Measurements from ENCODE around the gene SNCA.

DNA sequence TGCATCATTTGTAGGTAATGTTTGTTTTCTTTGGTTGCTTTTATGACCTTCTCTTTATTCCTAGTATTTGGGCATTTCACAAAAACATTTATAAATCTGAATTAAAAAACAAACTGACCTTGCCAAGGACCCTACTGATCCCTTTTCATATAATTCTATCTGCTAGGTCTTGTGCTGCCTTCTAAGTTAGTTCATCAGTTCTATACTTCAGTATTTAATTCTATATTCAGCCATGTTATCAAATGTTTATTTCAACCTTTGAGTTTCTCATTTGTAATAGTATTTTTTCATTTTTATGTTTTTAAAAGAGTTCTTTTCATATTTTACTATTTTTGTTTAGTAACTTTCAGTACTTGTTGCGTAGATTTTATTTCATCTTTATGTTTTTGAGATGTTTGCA lies 155.3 kb downstream of the SNCA start:
- TF ChIP-seq, protein P1, sequence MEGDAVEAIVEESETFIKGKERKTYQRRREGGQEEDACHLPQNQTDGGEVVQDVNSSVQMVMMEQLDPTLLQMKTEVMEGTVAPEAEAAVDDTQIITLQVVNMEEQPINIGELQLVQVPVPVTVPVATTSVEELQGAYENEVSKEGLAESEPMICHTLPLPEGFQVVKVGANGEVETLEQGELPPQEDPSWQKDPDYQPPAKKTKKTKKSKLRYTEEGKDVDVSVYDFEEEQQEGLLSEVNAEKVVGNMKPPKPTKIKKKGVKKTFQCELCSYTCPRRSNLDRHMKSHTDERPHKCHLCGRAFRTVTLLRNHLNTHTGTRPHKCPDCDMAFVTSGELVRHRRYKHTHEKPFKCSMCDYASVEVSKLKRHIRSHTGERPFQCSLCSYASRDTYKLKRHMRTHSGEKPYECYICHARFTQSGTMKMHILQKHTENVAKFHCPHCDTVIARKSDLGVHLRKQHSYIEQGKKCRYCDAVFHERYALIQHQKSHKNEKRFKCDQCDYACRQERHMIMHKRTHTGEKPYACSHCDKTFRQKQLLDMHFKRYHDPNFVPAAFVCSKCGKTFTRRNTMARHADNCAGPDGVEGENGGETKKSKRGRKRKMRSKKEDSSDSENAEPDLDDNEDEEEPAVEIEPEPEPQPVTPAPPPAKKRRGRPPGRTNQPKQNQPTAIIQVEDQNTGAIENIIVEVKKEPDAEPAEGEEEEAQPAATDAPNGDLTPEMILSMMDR (IDR thresholded peaks at IDR 0.05) = no peak
- no peak for TF ChIP-seq POLR2A (IDR thresholded peaks at IDR 0.05)
